HCT116 (cell line): ENCODE results near the gene EPG5. TPM values are rescaled to one million over a fixed set of nuclear protein-coding genes. Genes with fewer than 3 reads are reported as not detected.

ENCODE experiments used
- ATAC-seq: fragments of 200-7000 bp; cut with Tn5 transposase; 2 replicates; pipeline ENCODE4 v1.9.1; 2020; ENCODE audit warnings: mild to moderate bottlenecking, moderate library complexity
- BruUV-seq: library from RNA; stranded (reverse); fragments of 400-500 nt; replicated peaks from 2 replicates; lab custom pipeline; 2021; lab: Mats Ljungman, UMichigan
- CTCF ChIA-PET: fragments of 300-600 bp; sonication (Branson Sonifier 250); formaldehyde crosslinking; loops from one replicate; lab custom pipeline; 2021; ENCODE audit warnings: antibody characterized with exemption; lab: Charles Lee
- POLR2A ChIA-PET: fragments of 300-600, 350-600 bp; sonication (Branson Sonifier 250); formaldehyde crosslinking; loops from one replicate; lab custom pipeline; 2021; ENCODE audit warnings: antibody characterized with exemption; lab: Charles Lee
- RAD21 ChIA-PET, 2 experiments: fragments of 300-600 bp; sonication (Branson Sonifier 250); formaldehyde crosslinking; loops; one replicate each; lab custom pipeline; 2023; ENCODE audit warnings: low total read pairs in 2 of 2; ENCODE audit not compliant: uncharacterized antibody in 2 of 2, unreplicated experiment in 2 of 2, low non-redundant PET in 1 of 2; lab: Charles Lee
- DNase-seq: peaks from one replicate; pipeline ENCODE4 v3.0.0-alpha.2; 2010; ENCODE audit warnings: low read depth, low spot score
- H2AFZ ChIP-seq: fragments of 200-600 bp; shearing (Covaris generic), sonication (generic); 2 replicates; pipeline ENCODE4 v1.6.1; 2017; ENCODE audit warnings: low read depth, mixed run types, mixed read lengths, antibody characterized with exemption, low read length; ENCODE audit not compliant: poor library complexity, severe bottlenecking
- H3K27ac ChIP-seq: 2 replicates; pipeline ENCODE4 v1.5.1; 2012; ENCODE audit warnings: low read depth, low read length
- H3K27me3 ChIP-seq: fragments of 200-600 bp; sonication (generic); 2 replicates; pipeline ENCODE4 v1.6.1; 2016; ENCODE audit warnings: mixed run types, low read length, mixed read lengths; ENCODE audit not compliant: insufficient read depth
- H3K36me3 ChIP-seq, 2 experiments: fragments of 200-500 bp in 1 of 2; fragments of 200-600 bp in 1 of 2; sonication (Bioruptor generic) in 1 of 2; sonication (generic) in 1 of 2; 2 replicates each; pipeline versions ENCODE4 v1.5.1 to v1.6.1; 2014 to 2016; ENCODE audit warnings: low read length in 2 of 2, inconsistent platforms in 1 of 2, mixed read lengths in 1 of 2, mixed run types in 1 of 2; ENCODE audit not compliant: insufficient read depth in 2 of 2, control insufficient read depth in 1 of 2
- H3K4me1 ChIP-seq, 2 experiments: fragments of 200-600 bp in 1 of 2; sonication (generic) in 1 of 2; 2 replicates each; pipeline versions ENCODE4 v1.5.1 to v1.6.1; 2012 to 2017; ENCODE audit warnings: low read length in 2 of 2, inconsistent platforms in 1 of 2, mild to moderate bottlenecking in 1 of 2, mixed read lengths in 1 of 2, mixed run types in 1 of 2, moderate library complexity in 1 of 2; ENCODE audit not compliant: insufficient read depth in 2 of 2, control insufficient read depth in 1 of 2
- H3K4me2 ChIP-seq: fragments of 200-600 bp; sonication (generic); 2 replicates; pipeline ENCODE4 v1.6.1; 2017; ENCODE audit warnings: mixed run types, low read length, mixed read lengths
- H3K4me3 ChIP-seq, 2 experiments: fragments of 200-600 bp in 1 of 2; sonication (generic) in 1 of 2; replicated peaks in 1 of 2; 2 replicates each; pipeline ENCODE4 v1.5.1; 2011 to 2016; ENCODE audit warnings: low read length in 2 of 2, control low read depth in 1 of 2, low read depth in 1 of 2, mild to moderate bottlenecking in 1 of 2, mixed read lengths in 1 of 2, mixed run types in 1 of 2
- H3K79me2 ChIP-seq: fragments of 200-600 bp; sonication (generic); 2 replicates; pipeline ENCODE4 v1.6.1; 2017; ENCODE audit warnings: mild to moderate bottlenecking, mixed run types, low read length, moderate library complexity, mixed read lengths; ENCODE audit not compliant: insufficient read depth
- H3K9ac ChIP-seq: fragments of 200-600 bp; sonication (generic); 2 replicates; pipeline ENCODE4 v1.6.1; 2016; ENCODE audit warnings: low read length, mixed read lengths
- H3K9me2 ChIP-seq: fragments of 200-600 bp; sonication (generic), shearing (Covaris generic); 2 replicates; pipeline ENCODE4 v1.6.1; 2017; ENCODE audit warnings: mixed run types, mild to moderate bottlenecking, moderate library complexity; ENCODE audit not compliant: insufficient read depth
- H3K9me3 ChIP-seq, 2 experiments: fragments of 200-500 bp in 1 of 2; fragments of 200-600 bp in 1 of 2; sonication (Bioruptor generic) in 1 of 2; sonication (generic) in 1 of 2; 2 replicates each; pipeline ENCODE4 v1.6.1; 2014 to 2017; ENCODE audit warnings: low read length in 2 of 2, mixed read lengths in 2 of 2, inconsistent platforms in 1 of 2, low read depth in 1 of 2, mild to moderate bottlenecking in 1 of 2, mixed run types in 1 of 2, moderate library complexity in 1 of 2; ENCODE audit not compliant: control insufficient read depth in 1 of 2, insufficient read depth in 1 of 2
- H4K20me1 ChIP-seq: fragments of 200-600 bp; sonication (generic), shearing (Covaris generic); 2 replicates; pipeline ENCODE4 v1.6.1; 2017; ENCODE audit warnings: mixed run types, mild to moderate bottlenecking, moderate library complexity; ENCODE audit not compliant: insufficient read depth
- EGR1 ChIP-seq: IDR thresholded peaks from 2 replicates; pipeline ENCODE4 v1.6.1; 2012; ENCODE audit warnings: low read depth
- POLR2A ChIP-seq: IDR thresholded peaks from 2 replicates; pipeline ENCODE4 v1.7.0; 2011; ENCODE audit warnings: borderline replicate concordance; ENCODE audit not compliant: insufficient read depth, insufficient read length; ENCODE audit errors: extremely low read depth
- POLR2AphosphoS5 ChIP-seq: IDR thresholded peaks from 2 replicates; pipeline ENCODE4 v1.6.1; 2011; ENCODE audit warnings: mild to moderate bottlenecking, low read depth, low read length, moderate library complexity
- SRF ChIP-seq: IDR thresholded peaks from 2 replicates; pipeline ENCODE4 v1.6.1; 2012; ENCODE audit warnings: low read depth
- TCF7L2 ChIP-seq: IDR thresholded peaks from 2 replicates; pipeline ENCODE4 v1.7.0; 2011; ENCODE audit warnings: borderline replicate concordance, inconsistent platforms; ENCODE audit not compliant: insufficient read depth, insufficient read length; ENCODE audit errors: extremely low read depth
- YY1 ChIP-seq: IDR thresholded peaks from 2 replicates; pipeline ENCODE4 v1.6.1; 2011; ENCODE audit warnings: low read length, low read depth, moderate library complexity, mild to moderate bottlenecking; ENCODE audit not compliant: insufficient replicate concordance; ENCODE audit errors: extremely low read depth
- ZBTB33 ChIP-seq: IDR thresholded peaks from 2 replicates; pipeline ENCODE4 v1.6.1; 2011; ENCODE audit warnings: mild to moderate bottlenecking, low read length, moderate library complexity; ENCODE audit not compliant: insufficient replicate concordance; ENCODE audit errors: extremely low read depth
- intact Hi-C: fragments of 100-400 bp; cut with micrococcal nuclease; formaldehyde crosslinking; loops from 2 replicates; pipeline ENCODE4 v1.10.0; 2022
- total RNA-seq: library from RNA; stranded (reverse); gene quantifications from one replicate; pipeline ENCODE4 v1.2.1, GENCODE V29; 2021; ENCODE audit not compliant: unreplicated experiment

EPG5 gene
- total RNA-seq, 1 experiment from 2014 or later, result 12.9 TPM

- intact Hi-C loops, result loop anchor here (1.0 kb wide), 3 partner anchors 29 to 190 kb away; no protein-coding TSS in a partner anchor
- BruUV-seq, result no TSS peak
- no peak overlapping the region for H3K4me3 ChIP-seq
These were observed 86.1 kb downstream of the EPG5 start for GRCh38 chr18:45880876-45881558.

More at GRCh38 chr18:45880876-45881558, 86.1 kb downstream of the EPG5 start:
- no peak overlapping the region for H3K4me2 ChIP-seq
- no peaks in the 10 kb centered on the region for H3K79me2 ChIP-seq
- CTCF ChIA-PET, result interaction anchor here (0.8 to 4.5 kb wide), 13 partner anchors 10 to 216 kb away, joined by 3 to 56 read pairs (median 4); partner anchors contain the start of gene SLC14A1
- DNase-seq, result no peak
- TF ChIP-seq POLR2AphosphoS5, result no peak
- no peak for TF ChIP-seq EGR1
- TF ChIP-seq YY1, result no peak
- TF ChIP-seq TCF7L2, result no peak
- TF ChIP-seq POLR2A, result no peak
- no peak for TF ChIP-seq SRF
- no peak for TF ChIP-seq ZBTB33
- TF ChIP-seq, all 23 proteins: peak for 0
- H2AFZ ChIP-seq, result no peak overlapping the region
- H3K4me1 ChIP-seq, result no peaks in the 10 kb centered on the region
- no peak for ATAC-seq
- H3K27ac ChIP-seq, result no peak overlapping the region
- POLR2A ChIA-PET, result no interaction called here
- H3K9me2 ChIP-seq, result no peaks in the 10 kb centered on the region
- no peaks in the 10 kb centered on the region for H3K27me3 ChIP-seq
- H3K9me3 ChIP-seq, result no peaks in the 10 kb centered on the region
- H3K36me3 ChIP-seq, result peaks cover 0 to 5% of the 10 kb centered on the region in 2 experiments; a peak in 2 of 4 replicates
- RAD21 ChIA-PET, result no interaction called here
- H4K20me1 ChIP-seq, result no peaks in the 10 kb centered on the region
- H3K9ac ChIP-seq, result no peak overlapping the region
